Measurements from ENCODE around the gene PLA2G4C.
"Not testable (repeated sequence)": the region's sequence is repeated elsewhere in the genome, so short reads cannot be mapped to it uniquely, and the experiment has no call there.

Gene PLA2G4C

GRCh38 chr19:48111280-48111679 is 663 bp upstream of the PLA2G4C start:
- DNase-seq (ENCODE audit: low read depth), result no peak

GRCh38 chr19:48108997-48109782 is 1.4 kb downstream of the PLA2G4C start:
- DNase-seq (ENCODE audit: low read depth), result no peak

- no peak for DNase-seq (ENCODE audit: low read depth)
These were observed 6.7 kb downstream of the PLA2G4C start for GRCh38 chr19:48103922-48104321.

DNA sequence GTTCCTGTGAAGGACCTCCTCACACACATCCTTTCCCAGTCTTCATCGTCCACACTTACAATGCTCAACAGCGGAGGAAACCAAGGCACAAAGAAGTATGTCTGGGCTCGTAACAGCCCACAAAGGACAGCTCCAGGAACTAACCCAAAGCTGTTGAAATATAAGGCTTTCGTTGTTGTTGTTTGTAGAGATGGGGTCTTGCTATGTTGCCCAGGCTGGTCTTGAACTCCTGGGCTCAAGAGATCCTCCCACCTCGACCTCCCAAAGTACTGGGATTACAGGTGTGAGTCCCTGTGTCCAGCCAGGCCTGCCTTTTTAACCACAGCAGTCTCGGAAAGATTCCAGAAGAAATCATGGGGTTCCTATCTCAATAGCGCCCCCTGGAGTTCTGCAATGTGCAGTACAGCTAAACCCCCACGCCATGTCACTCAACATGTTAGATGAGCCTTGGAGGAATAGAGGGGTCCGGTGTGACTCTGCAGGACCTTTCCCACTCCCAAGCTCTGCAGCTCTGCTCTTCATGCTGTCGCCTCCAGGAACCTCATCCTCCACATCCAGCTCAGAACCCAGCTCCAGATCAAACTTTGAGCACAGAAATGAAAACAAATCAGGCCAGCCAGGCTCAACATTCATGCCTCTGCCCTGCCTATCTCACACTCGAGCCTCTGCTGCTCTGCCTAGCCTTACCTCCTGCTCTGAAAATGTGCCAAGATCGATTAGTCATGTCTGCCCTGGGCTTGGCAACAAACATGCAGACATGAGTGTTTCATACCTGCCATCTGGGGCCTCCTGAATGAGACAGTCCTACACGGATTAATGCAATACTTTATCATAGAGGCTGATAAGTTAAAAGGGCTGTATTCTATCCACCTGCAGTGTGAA is 7.5 kb downstream of the PLA2G4C start:
- no peak for DNase-seq (ENCODE audit: low read depth)

DNA sequence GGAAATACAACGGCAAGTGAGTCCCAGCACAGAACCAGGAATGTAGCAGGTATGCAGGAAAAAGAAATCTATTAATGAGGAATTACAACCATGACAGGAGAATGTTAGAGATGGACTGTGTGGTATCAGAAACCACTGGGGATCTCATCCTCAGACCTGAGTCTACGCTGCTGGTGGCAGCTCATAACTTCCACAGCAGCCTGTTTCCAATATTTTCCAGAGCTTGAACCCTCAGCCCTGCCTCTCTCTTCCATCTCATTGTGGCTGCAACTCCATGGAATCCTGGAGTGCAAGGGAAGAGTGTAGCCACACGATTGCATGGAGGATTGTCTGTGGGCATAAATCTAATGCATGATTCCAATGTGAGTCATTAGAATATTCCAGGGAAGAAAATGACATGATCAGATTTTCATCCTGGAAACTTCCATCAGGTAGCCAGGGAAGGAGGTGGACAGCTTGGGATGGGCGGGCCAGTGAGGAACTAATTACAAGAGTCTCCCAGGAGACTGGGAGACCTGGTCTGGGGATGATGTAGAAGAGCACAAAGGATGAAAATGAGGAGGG is 14.9 kb downstream of the PLA2G4C start:
- DNase-seq (ENCODE audit: low read depth), result no peak

DNA sequence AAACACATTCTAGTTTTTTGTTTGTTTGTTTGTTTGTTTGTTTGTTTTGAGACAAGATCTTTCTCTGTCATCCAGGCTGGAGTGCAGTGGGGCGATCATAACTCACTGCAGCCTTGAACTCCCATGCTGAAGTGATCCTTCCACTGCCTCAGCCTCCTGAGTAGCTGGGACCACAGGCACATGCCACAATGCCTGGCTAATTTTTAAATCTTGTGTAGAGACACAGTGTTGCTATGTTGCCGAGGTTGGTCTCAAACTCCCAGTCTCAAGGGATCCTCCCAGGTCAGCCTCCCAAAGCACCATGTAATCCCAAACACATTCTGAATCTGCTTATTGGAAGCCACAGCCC is 15.8 kb downstream of the PLA2G4C start:
- DNase-seq (ENCODE audit: low read depth), result no peak

DNA sequence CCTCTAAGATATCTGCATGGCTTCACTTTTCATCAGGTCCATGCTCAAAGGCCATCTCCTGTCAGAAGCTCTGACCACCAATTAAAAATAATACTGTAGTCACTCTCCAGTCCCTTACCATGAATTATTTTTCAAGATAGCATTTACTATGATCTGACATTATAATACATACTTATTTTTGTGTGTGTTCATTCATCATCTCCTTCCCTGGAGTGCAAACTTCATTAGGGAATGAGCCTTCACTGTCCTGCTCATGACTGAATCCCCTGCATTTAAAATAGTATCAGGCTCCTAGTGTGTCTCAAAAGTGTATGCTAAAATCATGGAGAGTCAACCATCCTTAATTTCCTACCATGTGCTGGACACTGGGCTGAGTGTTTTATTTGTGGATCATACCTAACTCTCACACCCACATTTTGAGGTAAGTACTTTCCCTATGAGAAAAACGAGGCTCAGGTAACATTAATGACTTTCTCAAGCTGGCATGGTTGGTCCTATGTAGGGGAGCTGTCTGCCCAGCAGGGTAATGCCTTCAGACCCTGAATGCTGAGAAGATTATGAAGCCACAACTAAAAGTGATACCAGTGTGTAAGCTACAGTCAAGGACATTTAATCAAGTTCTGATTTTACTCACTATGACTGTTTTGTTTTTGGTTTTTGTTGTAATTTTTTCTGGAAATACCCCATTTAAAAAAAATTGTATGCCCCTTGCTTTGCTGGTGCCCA is 16.3 kb downstream of the PLA2G4C start:
- no peak for DNase-seq (ENCODE audit: low read depth)

GRCh38 chr19:48091111-48091718 is 19.4 kb downstream of the PLA2G4C start:
- DNase-seq (ENCODE audit: low read depth), result not testable (repeated sequence)

- no peak for DNase-seq (ENCODE audit: low read depth)
These were observed 20.3 kb downstream of the PLA2G4C start for GRCh38 chr19:48090281-48090802.

DNA sequence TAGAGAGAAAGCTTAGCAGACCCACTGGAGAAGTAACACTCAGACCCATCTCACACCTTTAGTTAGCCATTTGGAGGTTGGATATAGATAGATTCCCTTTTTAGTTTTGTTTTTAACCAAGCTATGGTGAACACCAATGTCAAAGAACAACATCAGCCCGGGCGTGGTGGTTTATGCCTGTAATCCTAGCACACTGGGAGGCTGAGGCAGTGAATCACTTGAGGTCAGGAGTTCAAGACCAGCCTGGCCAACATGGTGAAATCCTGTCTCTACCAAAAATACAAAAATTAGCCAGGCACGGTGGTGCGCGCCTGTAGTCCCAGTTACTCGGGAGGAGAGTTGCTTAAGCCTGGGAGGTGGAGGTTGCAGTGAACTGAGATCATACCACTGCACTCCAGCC is 21.6 kb downstream of the PLA2G4C start:
- not testable (repeated sequence) for DNase-seq (ENCODE audit: low read depth)

DNA sequence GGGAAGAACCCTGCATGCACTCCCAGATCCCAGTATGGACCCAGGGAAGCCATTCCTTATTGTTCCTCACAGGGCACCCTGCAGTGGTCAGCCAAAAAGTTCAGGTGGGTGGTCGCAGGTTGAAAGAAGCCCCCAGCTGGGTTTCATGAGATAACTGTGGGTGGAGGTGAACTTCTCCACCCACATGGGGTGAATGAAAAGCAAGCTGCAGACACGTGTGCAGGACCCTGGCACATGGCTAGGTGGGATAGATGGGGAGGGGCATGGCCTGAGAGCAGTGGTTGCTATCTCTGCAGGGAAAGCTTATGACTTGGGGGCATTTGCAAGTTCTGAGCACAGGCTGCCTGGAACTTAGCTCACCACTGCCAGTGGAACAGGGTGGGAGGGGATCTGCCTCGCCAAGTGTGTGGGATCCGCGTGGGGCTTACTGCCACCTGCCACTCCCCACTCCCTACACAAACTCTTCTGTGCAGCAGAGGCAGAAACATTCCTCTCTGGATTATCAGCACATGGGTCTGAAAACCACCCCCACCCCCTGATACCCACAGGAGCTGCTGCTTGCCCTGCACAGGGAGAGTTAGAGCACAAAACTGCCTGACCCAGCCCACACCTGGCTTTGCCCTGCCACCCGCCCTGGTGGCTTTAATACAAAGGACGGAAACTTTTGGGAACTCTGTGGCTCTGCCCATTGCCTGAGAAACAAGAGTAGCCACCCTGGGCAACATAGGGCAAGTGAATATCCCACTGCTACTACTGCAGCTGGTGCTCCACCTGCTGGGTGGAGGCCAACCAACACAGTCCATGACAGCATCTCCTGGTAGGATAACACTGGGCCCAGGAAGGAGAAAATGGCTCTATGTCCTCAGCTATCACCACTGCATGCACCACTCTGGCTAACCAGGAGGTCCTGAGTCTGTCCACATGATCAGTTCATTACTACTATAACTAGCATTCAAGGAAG is 24.4 kb downstream of the PLA2G4C start:
- DNase-seq (ENCODE audit: low read depth), result no peak

DNA sequence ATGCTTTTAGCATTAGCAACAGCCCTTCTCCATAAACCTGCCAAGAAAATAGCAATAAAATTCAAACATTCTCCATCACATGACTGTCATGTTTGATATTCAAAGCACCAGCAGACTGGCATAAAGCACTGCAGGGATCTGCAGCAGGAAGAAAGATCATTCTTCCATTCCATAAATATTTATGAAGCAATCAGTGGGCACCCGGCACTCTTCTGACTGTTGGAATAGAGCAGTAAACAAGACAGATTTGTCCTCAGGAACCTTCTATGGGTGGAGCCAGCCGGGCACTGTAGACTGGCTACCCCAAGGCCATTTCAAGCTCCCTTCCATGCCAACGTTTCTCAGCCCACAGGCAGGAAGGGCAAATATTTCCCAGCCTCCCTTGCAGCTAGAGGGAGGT is 25.5 kb downstream of the PLA2G4C start:
- DNase-seq (ENCODE audit: low read depth), result no peak

DNA sequence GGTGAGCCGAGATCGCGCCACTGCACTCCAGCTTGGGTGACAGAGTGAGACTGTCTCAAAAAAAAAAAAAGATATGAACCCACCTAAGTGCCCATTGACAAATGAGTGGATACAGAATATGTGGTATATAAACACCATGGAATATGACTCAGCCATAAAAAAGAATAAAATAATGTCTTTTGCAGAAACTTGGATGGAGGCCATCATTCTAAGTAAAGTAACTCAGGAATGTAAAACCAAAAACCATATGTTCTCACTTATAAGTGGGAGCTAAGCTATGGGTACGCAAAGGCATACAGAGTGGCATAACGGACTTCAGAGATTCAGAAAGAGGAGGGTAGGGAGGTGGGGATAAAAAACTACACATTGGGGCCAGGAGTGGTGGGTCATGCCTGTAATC is 29.5 kb downstream of the PLA2G4C start:
- DNase-seq (ENCODE audit: low read depth), result no peak

DNA sequence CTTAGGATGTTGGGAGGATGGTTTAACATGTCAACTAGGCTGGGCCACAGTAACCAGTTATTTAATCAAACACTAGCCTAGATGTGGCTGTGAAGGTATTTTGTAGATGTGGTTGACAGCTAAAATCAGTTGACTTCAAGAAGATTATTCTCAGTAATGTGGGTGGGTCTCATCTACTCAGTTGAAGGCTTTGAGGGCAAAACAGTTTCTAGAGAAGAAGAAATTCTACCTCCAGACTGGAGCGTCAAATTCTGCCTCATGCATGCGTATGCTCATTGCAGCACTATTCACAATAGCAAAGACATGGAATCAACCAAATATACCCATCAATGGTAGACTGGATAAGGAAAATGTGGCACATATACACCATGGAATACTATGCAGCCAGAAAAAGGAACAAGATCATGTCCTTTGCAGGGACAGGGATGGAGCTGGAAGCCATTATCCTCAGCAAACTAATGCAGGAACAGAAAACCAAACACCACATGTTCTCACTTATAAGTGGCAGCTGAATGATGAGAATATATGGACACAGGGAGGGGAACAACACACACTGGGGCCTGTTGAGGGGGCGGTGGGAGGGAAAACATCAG is 40.3 kb downstream of the PLA2G4C start:
- DNase-seq (ENCODE audit: low read depth), result not testable (repeated sequence)

DNA sequence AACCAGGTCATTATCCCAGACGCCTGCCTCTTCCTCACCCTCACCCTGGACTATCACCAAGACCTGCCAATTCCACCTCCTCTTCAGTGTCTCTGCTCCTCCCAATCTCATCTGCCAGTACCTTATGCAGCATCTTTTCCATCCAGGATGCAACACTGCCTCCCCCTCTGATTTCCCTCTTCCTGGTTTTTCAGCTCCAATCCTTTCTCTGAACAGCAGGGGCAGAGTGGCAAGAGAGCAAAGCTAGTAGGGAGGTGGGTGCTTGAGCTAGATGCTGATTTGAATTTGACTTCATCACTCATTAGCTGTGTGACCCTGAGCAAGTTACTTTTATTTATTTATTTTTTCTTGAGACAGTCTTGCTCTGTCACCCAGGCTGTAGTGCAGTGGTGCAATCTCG is 41.2 kb downstream of the PLA2G4C start:
- no peak for DNase-seq (ENCODE audit: low read depth)

DNA sequence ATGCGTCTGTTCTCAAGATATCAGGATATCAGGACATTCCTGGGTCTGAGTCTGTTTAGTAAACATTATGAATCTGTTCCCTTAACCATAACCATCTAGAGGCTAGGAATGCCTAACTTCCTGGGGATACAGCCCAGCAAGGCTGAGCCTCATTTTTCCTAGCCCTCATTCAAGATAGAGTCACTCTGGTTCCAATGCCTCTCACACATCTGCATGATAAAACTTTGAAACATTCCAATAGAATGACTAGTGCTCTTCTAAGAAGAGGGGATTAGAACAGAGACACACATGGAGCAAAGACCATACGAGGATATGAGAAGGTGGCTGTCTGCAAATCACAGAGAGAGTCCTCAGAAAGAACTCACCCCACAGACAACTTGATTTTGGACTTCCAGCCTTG is 46.1 kb downstream of the PLA2G4C start:
- peak; percentile 8 for DNase-seq (ENCODE audit: low read depth)

DNA sequence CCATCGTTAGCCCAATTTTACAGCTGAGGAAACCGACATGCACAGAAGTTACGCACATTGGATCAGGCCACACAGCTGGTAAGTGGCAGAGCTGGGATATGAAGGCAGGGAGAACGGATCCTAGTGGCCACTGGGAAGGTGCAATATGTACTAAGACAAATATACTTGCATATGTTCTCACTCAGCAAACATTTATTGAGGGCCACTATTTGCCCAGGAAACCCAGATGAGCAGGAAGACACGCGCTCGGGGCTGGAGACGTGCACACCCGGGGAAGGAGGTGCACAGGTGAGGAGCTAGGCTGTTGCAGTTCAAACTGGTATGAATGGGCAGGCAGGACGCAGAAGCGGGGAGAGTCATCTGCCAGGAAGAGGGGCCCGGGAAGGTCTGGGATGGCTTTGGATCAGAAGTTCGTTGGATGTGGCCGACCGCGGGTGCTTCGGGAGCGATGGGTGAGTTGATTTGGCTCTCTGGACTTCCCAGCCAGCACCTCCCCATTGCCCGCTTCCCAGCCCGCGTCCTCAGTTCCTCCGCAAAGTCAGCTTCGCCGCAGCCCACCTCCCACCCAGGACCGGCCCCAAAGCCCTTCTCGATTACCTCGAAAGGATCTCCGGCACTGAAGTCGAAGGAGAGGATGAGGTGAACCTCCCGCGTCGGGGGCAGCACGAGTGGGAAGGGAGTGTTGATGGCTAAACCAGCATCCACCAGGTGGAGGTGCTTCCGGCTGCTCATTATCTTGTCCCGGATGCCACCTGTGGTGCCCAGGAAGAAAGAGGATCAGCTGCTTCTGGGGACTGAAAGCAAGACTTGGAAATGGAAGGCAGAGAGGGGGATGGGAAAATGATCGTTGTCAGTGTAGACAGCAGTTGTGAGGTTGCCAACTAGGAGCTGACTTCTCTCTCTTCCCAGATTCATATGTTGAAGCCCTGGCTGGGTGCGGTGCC is 48.9 kb downstream of the PLA2G4C start:
- DNase-seq (ENCODE audit: low read depth), result no peak

GRCh38 chr19:48060381-48060780 is 50.2 kb downstream of the PLA2G4C start:
- no peak for DNase-seq (ENCODE audit: low read depth)

DNA sequence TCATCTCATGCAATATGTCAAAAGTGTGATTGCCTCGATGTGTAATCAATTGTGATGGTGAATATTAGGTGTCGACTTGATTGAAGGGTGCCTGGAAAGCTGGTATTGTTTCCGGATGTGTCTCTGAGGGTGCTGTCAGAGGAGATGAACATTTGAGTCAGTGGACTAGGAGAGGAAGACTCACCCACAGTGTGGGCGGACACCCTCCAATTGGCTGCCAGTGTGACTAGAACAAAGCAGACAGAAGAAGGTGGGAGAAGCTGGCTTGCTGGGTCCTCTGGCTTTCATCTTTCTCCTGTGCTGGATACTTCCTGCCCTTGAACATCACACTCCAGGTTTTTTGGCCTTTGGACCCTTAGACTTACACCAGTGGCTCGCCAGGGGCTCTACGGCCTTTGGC is 51.3 kb downstream of the PLA2G4C start:
- DNase-seq (ENCODE audit: low read depth), result no peak

Data from HS-27A (cell line).